Heart left ventricle (tissue), 13 donors: ENCODE data around the gene FOXR1.

ENCODE experiments used
- POLR2A ChIP-seq, 2 donors: fragments of 450-650 bp; IDR thresholded peaks; one replicate each; pipeline ENCODE4 v1.6.1; 2017; ENCODE audit warnings: antibody characterized with exemption in 2 of 2, mild to moderate bottlenecking in 2 of 2, moderate library complexity in 2 of 2
- TF ChIP-seq, protein P1 (sequence below), 12 donors: fragments of 200-600 bp; sonication (generic) in 4 of 12; IDR thresholded peaks; one replicate each; pipeline versions ENCODE4 v1.5.0 to v1.8.0; 2018 to 2022; ENCODE audit warnings: antibody characterized with exemption in 12 of 12, mild to moderate bottlenecking in 5 of 12
- donor health status: ischemic (EF 13 %, LVEDD 7.1; RV severe dilation, severe dysfunction).
- donor health status: DM: no; HTN: yes; CAD: no.
- donor health status: DM: no; HTN: no; CAD: no.
- donor health status: ischemic (EF 25% LVEDD 6.9; RV normal size, moderate dysfunction).
- donor health status: ischemic (EF 25% LVEDD 5.7; RV mildly dilated, moderate dysfunction).
- donor health status: ischemic (EF 35%, LVEDD 5.7; RV mildly dilated, moderate dysfunction).
- donor health status: nonischemic (EF 11% LVEDD 7.7; RV severe dilation, severe dysfunction).
- donor health status: DM: yes; HTN: yes; CAD: no.
- donor health status: PGD.
- donor health status: ischemic (EF 29% LVEDD 5.4; RV normal size, mild dysfunction).
- donor health status: nonischemic (EF 23%, LVEDD 6.1; RV moderate dilation, normal function).

DNA sequence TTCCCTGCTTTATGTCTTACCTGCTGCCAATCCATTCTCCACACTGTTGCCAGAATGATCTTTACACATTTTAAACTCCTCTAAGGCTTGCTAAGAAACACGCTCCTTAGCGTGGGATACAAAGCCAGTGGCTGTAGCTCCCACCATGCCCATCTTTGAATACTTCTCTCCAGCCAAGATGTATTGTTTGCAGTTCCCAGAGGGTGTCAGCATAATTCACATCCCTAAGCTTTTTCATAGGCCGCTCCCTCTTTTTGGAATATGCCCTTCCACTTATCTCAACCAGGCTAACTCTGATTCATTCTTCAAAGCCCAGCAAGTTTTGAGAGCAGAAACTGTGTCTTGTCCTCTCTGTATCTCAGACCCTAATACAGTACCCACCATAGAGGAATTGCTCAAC is 23.6 kb upstream of the FOXR1 start:
- TF ChIP-seq, protein P1, sequence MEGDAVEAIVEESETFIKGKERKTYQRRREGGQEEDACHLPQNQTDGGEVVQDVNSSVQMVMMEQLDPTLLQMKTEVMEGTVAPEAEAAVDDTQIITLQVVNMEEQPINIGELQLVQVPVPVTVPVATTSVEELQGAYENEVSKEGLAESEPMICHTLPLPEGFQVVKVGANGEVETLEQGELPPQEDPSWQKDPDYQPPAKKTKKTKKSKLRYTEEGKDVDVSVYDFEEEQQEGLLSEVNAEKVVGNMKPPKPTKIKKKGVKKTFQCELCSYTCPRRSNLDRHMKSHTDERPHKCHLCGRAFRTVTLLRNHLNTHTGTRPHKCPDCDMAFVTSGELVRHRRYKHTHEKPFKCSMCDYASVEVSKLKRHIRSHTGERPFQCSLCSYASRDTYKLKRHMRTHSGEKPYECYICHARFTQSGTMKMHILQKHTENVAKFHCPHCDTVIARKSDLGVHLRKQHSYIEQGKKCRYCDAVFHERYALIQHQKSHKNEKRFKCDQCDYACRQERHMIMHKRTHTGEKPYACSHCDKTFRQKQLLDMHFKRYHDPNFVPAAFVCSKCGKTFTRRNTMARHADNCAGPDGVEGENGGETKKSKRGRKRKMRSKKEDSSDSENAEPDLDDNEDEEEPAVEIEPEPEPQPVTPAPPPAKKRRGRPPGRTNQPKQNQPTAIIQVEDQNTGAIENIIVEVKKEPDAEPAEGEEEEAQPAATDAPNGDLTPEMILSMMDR (IDR thresholded peaks at IDR 0.05): no peak
- no peak for TF ChIP-seq POLR2A (IDR thresholded peaks at IDR 0.05)
